ENCODE results near the gene MRPS14. TPM values are rescaled to one million over a fixed set of nuclear protein-coding genes. Genes with fewer than 3 reads are reported as not detected.

Gene MRPS14
- total and polyA plus RNA-seq, 9 of the 15 experiments (the other 6 are each of a cell fraction or from before 2014, with no cell fraction given): 38.1 to 231 (median 54.9) TPM

- WGBS (ENCODE audit: insufficient coverage, low coverage, missing lambda C conversion rate): under 1% methylated on average over 17 of the region's 17 CpGs
- no peak overlapping the region for H2AFZ ChIP-seq (ENCODE audit: low read depth, low read length)
- peaks cover 92% of the 10 kb centered on the region for H3K79me2 ChIP-seq (ENCODE audit: control insufficient read depth, insufficient read depth, low read length)
- intact Hi-C loops (cut with micrococcal nuclease): loop anchor here (1.0 kb wide), 1 partner anchor 20 kb away; the partner anchor contains the start of gene MRPS14
- DNase-seq (ENCODE audit: extremely low read depth in 1 of 4, low spot score in 3 of 4) (peak in 1 of 4 experiments; percentile 21), ATAC-seq (no peak), FAIRE-seq (no peak)
- H3K4me2 ChIP-seq (ENCODE audit: insufficient read depth, low read length): peak overlapping the region; percentile 97
- H3K4me3 ChIP-seq: peak overlapping the region; percentile 90
- CTCF ChIA-PET (ENCODE audit: low intra/inter-chr PET ratio): no interaction called here
- H4K20me1 ChIP-seq (replicated peaks; ENCODE audit: control insufficient read depth, insufficient read depth, low read length): no peaks in the 10 kb centered on the region; the same call in none of the 2 replicates
- peaks cover 9 to 13% of the 10 kb centered on the region in 2 experiments; a peak in 4 of 5 replicates for H3K4me1 ChIP-seq (replicated peaks in 1 of 2; ENCODE audit: control insufficient read depth in 2 of 2, insufficient read depth in 2 of 2, low read length in 2 of 2)
- H3K27ac ChIP-seq (ENCODE audit: extremely low read depth, low read depth, low read length): peak overlapping the region; percentile 99
- H3K36me3 ChIP-seq (ENCODE audit: control insufficient read depth, insufficient read depth, low read length): peaks cover 49% of the 10 kb centered on the region
- POLR2A ChIA-PET: interaction anchor here (1.4 to 5.8 kb wide), 4 partner anchors 11 to 20 kb away, joined by 4 to 33 read pairs (median 10); partner anchors contain the start of gene MRPS14
- H3K9ac ChIP-seq (ENCODE audit: insufficient read depth in 1 of 2, low read depth in 2 of 2, low read length in 2 of 2): peak overlapping the region; percentile 82 to 98
- BruUV-seq (replicated peaks): no TSS peak
- H3K9me3 ChIP-seq (replicated peaks; ENCODE audit: control insufficient read depth, insufficient read depth, low read depth, low read length): no peaks in the 10 kb centered on the region
- H3K9me1 ChIP-seq (ENCODE audit: control insufficient read depth, insufficient read depth, low read length): no peaks in the 10 kb centered on the region
- no peaks in the 10 kb centered on the region for H3K27me3 ChIP-seq (ENCODE audit: control insufficient read depth in 2 of 2, insufficient read depth in 2 of 2, low read length in 2 of 2)
- in situ Hi-C loops (cut with MboI): no loop called here
- TF ChIP-seq MAFK (IDR thresholded peaks at IDR 0.05; ENCODE audit: low read length): peak; percentile 31; the same call in 1 of the 2 replicates
- no peak for TF ChIP-seq DACH1 (IDR thresholded peaks at IDR 0.05; ENCODE audit: partially characterized antibody)
- no peak for TF ChIP-seq GATAD2B (IDR thresholded peaks at IDR 0.05; ENCODE audit: borderline replicate concordance)
- TF ChIP-seq HDAC6 (IDR thresholded peaks at IDR 0.05; ENCODE audit: low read depth, low read length): no peak
- TF ChIP-seq POLR2AphosphoS2 (IDR thresholded peaks at IDR 0.05; ENCODE audit: low read length): no peak
- no peak for TF ChIP-seq NEUROD1 (IDR thresholded peaks at IDR 0.05; ENCODE audit: borderline replicate concordance, low read depth, low read length, partially characterized antibody)
- TF ChIP-seq HIVEP1 (CRISPR knock-in tag; IDR thresholded peaks at IDR 0.05): no peak
- TF ChIP-seq RBBP5 (IDR thresholded peaks at IDR 0.05; ENCODE audit: borderline replicate concordance, insufficient read depth, low read length, poor library complexity, severe bottlenecking): peak; percentile 48
- TF ChIP-seq CBFA2T2 (conservative IDR thresholded peaks at IDR 0.05): no peak
- no peak for TF ChIP-seq HLTF (IDR thresholded peaks at IDR 0.05)
- TF ChIP-seq HNRNPL (IDR thresholded peaks at IDR 0.05; ENCODE audit: low read depth, low read length): no peak
- no peak for TF ChIP-seq HNRNPLL (IDR thresholded peaks at IDR 0.05; ENCODE audit: low read depth, low read length, poor library complexity, severe bottlenecking)
- no peak for TF ChIP-seq GTF2E2 (tag; IDR thresholded peaks at IDR 0.05)
- TF ChIP-seq ETS1 (conservative IDR thresholded peaks at IDR 0.05; ENCODE audit: control insufficient read depth, low read depth, low read length): no peak
- TF ChIP-seq LARP7 (IDR thresholded peaks at IDR 0.05): peak; percentile 62; the same call in 1 of the 2 replicates
- no peak for TF ChIP-seq MCM7 (IDR thresholded peaks at IDR 0.05)
- no peak for TF ChIP-seq THRAP3 (IDR thresholded peaks at IDR 0.05; ENCODE audit: borderline replicate concordance)
- TF ChIP-seq SRSF1 (IDR thresholded peaks at IDR 0.05; ENCODE audit: low read depth, low read length): no peak
- TF ChIP-seq RNF219 (CRISPR knock-in tag; IDR thresholded peaks at IDR 0.05): no peak
- no peak for TF ChIP-seq ZBTB1 (CRISPR knock-in tag; IDR thresholded peaks at IDR 0.05; ENCODE audit: borderline replicate concordance, low read depth)
- TF ChIP-seq EP300 (IDR thresholded peaks at IDR 0.05; ENCODE audit: low read length): no peak
- no peak for TF ChIP-seq SREBF2 (CRISPR knock-in tag; IDR thresholded peaks at IDR 0.05)
These were observed 20.2 kb downstream of the MRPS14 start for GRCh38 chr1:175002910-175003517.

Measured in K562 (cell line).